OCI-LY3 (cell line): ENCODE results near the gene SIN3B.

Experiments
- EZH2phosphoT487 ChIP-seq: fragments of 200-600 bp; shearing (Covaris generic); IDR thresholded peaks from 2 replicates; pipeline ENCODE4 v1.6.1; 2018; ENCODE audit warnings: antibody characterized with exemption, mixed run types, low read depth
- TF ChIP-seq, protein P1 (sequence below): fragments of 200-600, 300-600 bp; sonication (generic); IDR thresholded peaks from 2 replicates; pipeline ENCODE4 v1.5.1; 2014; ENCODE audit warnings: antibody characterized with exemption, low read length, low read depth

DNA sequence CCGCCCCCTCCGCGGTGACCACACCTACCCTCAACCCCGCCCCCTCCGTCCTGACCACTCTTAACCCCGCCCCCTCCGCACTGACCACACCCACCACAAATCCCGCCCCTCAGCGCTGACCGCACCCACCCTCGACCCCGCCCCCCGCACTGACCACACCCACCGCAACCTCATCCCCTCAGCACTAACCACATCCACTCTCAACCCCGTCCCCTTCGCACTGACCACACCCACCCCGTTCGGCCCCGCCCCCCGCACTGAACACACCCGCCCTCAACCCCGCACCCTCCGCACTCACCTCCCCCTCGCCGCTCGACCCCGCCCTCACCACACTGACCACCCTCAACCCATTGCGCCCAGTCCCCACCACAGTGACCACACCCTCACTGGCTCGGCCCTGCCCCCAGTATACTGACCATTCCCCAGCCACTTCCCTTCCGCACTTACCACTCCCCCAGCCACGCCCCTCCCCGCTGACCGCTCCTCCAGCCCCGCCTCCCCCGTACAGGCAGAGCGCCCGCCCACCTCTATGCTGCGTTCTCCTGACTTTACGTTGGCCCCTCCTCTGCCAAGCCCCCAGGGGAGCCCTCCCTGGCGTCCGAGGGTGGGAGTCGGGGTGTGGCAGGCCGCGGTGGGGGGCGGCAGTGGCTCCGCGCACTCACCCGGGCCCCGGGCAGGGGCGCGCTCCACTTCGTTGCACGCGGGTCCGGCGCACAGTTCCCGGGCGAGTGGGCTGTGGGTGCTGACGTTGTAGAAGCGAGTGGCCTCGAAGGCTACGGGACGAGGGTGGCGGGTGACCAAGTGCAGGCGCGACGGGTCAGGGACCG is 68.0 kb downstream of the SIN3B start:
- TF ChIP-seq, protein P1, sequence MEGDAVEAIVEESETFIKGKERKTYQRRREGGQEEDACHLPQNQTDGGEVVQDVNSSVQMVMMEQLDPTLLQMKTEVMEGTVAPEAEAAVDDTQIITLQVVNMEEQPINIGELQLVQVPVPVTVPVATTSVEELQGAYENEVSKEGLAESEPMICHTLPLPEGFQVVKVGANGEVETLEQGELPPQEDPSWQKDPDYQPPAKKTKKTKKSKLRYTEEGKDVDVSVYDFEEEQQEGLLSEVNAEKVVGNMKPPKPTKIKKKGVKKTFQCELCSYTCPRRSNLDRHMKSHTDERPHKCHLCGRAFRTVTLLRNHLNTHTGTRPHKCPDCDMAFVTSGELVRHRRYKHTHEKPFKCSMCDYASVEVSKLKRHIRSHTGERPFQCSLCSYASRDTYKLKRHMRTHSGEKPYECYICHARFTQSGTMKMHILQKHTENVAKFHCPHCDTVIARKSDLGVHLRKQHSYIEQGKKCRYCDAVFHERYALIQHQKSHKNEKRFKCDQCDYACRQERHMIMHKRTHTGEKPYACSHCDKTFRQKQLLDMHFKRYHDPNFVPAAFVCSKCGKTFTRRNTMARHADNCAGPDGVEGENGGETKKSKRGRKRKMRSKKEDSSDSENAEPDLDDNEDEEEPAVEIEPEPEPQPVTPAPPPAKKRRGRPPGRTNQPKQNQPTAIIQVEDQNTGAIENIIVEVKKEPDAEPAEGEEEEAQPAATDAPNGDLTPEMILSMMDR: no peak
- TF ChIP-seq EZH2phosphoT487: no peak
